GM13976 (cell line): Measurements from ENCODE around the gene PRR36.

Experiments used
- DNase-seq: peaks from one replicate; pipeline ENCODE4 v3.0.0; 2012; ENCODE audit warnings: low spot score
- CTCF ChIP-seq: IDR thresholded peaks from 2 replicates; pipeline ENCODE4 v1.5.1; 2012; ENCODE audit warnings: borderline replicate concordance, mild to moderate bottlenecking; ENCODE audit not compliant: insufficient read depth; ENCODE audit errors: extremely low read depth, missing control alignments, control extremely low read depth
- in situ Hi-C: fragments of 300-500 bp; cut with MboI; formaldehyde crosslinking; loops from one replicate; pipeline ENCODE4 v1.12.0; 2022; ENCODE audit warnings: low sequenced_read_pairs, mixed read lengths, inconsistent platforms; ENCODE audit not compliant: unreplicated experiment

PRR36 gene

GRCh38 chr19:7908078-7908699 lies 34.0 kb upstream of the PRR36 start:
- in situ Hi-C loops: no loop called here
- no peak for DNase-seq
- TF ChIP-seq CTCF: no peak

GRCh38 chr19:7907544-7907943 lies 33.4 kb upstream of the PRR36 start:
- no peak for DNase-seq
- in situ Hi-C loops: no loop called here
- no peak for TF ChIP-seq CTCF

- in situ Hi-C loops: no loop called here
- no peak for TF ChIP-seq CTCF
- DNase-seq: no peak
Observed at GRCh38 chr19:7907122-7907521, 32.9 kb upstream of the PRR36 start.

- TF ChIP-seq CTCF: no peak
- no peak for DNase-seq
- in situ Hi-C loops: no loop called here
Observed at GRCh38 chr19:7905859-7906258, 31.7 kb upstream of the PRR36 start.

- in situ Hi-C loops: no loop called here
- TF ChIP-seq CTCF: no peak
Observed at GRCh38 chr19:7905268-7905667, 31.1 kb upstream of the PRR36 start.

GRCh38 chr19:7904074-7905020 lies 30.2 kb upstream of the PRR36 start:
- peak; percentile 86 for DNase-seq
- no peak for TF ChIP-seq CTCF
- in situ Hi-C loops: no loop called here

More at GRCh38 chr19:7905268-7905667, 31.1 kb upstream of the PRR36 start:
- DNase-seq: no peak
